HG03025 (cell line): ENCODE results near the gene KLHDC4.

Experiments used
- ATAC-seq: cut with Tn5 transposase; IDR thresholded peaks from one replicate; pipeline ENCODE4 v1.9.1; 2021; ENCODE audit warnings: mild to moderate bottlenecking, moderate library complexity; ENCODE audit not compliant: unreplicated experiment, low FRiP score

The KLHDC4 gene

DNA sequence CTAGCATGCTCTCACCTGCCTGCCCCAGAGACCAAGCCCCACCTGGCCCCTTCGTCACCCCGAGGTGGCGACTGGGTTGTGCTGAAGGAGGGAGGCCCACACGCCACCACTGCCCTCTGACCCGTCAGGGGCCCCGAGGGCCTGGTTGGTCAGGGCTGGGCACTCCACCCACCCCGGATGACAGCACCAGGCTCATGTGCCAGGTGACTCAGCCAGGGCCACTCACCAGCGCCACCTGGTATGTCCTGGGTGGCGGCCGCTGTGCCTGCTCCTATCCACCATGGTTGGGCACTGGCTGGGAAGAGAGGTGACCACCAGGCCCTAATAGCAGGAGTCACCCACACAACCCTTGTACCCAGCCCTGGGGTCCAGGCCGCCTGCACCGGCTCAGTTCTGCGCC, 94.6 kb downstream of the KLHDC4 start:
- no peak for ATAC-seq

DNA sequence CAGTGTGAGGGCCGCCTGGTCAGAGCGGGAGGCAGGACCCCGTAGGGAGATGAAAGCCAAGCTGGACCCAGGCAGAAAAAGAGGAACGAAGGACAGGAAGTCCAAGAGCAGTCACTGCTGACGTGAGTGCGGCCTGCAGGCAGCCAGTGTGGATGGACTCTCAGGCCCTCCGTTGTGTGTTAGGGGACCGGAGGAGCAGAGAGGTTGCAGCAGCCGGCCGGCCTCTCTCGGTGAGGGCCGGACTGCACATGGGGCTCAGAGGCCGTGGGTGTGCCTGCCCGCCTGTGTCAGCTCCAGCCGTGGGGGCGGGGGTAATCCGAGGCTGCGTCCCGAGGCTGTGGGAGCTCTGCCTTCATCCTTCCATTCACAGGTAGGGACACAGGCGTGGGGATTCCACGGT, 96.1 kb downstream of the KLHDC4 start:
- ATAC-seq = no peak

DNA sequence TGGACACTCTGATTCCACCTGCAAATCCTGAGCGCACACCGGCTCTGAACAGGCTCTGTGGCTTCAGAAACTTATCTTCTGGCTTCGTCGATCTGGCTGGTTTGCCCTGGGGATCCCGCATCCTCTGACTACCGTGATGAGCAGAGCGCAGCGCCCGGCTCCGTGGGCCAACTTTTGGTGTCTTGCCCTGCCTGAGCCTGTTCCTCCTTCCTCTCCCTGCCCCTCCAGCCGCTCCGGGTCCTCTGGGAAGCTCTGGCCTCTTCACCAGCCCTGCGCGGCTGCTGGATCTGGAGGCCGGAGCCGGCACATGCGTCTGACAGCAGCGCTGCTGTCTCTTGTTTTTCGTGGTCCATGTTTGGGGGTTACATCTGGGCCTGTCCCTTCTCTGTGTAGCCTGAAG, 97.8 kb downstream of the KLHDC4 start:
- ATAC-seq = no peak

DNA sequence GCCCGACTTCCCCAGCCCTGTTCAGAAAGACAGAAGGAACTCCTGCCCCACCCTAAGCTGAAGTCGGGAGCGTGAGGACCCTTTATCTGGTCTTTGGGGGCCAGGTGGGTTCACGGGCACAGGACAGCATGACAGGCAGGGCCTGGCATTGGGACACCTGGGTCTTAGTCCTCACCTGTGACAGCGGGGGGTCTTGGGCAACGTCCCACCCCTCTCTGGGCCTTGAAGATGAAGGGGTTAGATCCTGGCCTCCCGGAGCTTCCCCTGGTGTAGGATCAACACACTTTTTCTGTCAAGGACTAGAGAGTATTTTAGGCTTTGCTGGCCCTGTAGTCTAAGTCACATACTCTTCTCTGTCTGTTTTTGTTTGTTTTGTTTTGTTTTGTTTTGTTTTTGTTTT, 98.3 kb downstream of the KLHDC4 start:
- ATAC-seq = no peak

DNA sequence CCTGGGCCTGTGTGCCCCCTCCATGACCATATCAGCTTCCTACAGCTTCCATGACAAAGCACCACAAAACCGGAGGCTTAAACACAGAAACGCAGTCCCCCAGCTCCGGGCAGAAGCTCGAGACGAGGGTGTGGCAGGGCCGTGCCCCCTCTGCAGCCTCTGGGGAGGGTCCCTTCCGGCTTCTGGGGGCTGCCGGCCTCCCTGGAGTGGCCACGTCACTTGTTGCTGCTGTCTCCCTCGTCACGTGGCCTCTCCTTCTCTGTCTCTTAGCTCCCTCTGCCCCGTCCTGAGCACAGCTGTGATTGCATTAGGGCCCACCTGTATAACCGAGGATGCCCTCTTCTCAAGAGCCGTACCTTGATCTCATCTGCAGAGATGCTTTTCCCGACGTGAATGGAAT, 98.9 kb downstream of the KLHDC4 start:
- ATAC-seq = no peak

DNA sequence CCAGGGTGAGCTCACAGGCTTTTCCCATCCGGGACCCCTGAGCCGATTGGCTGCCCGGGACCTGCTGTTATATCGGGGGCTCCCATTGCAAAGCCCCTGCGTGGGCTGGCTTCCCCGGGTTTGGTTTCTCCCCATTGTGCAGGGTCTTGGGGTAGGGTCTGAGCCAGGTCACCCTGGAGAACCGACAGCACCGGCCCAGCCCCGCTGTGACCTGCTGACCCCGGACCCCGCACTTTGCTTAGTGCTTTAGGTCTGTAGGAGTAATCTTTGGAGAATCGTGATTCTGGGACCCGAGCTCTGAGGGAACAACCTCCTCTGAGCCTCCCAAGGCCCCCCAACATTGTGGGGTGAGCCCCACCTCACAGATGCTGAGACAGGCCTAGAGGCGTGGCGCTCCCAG, 100.6 kb downstream of the KLHDC4 start:
- ATAC-seq = no peak

DNA sequence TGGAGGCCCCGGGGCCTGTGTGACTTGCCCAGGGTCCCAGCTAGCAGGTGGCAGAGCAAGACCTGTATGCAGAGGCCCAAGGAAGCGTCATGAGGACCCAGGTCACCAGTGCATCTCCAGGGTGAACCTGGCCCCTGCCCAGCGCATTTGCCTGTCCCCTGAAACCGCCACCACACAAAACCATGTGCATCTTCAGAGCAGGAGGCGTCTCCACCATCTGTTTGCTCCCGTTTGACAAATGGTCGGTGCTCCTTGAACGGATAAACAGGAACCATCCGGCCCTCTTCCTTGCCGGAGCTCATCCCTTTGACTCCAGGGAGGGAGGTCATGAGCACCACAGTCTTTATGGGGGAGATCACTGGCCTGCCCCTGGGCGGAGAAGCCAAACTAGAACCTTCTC, 101.0 kb downstream of the KLHDC4 start:
- no peak for ATAC-seq

DNA sequence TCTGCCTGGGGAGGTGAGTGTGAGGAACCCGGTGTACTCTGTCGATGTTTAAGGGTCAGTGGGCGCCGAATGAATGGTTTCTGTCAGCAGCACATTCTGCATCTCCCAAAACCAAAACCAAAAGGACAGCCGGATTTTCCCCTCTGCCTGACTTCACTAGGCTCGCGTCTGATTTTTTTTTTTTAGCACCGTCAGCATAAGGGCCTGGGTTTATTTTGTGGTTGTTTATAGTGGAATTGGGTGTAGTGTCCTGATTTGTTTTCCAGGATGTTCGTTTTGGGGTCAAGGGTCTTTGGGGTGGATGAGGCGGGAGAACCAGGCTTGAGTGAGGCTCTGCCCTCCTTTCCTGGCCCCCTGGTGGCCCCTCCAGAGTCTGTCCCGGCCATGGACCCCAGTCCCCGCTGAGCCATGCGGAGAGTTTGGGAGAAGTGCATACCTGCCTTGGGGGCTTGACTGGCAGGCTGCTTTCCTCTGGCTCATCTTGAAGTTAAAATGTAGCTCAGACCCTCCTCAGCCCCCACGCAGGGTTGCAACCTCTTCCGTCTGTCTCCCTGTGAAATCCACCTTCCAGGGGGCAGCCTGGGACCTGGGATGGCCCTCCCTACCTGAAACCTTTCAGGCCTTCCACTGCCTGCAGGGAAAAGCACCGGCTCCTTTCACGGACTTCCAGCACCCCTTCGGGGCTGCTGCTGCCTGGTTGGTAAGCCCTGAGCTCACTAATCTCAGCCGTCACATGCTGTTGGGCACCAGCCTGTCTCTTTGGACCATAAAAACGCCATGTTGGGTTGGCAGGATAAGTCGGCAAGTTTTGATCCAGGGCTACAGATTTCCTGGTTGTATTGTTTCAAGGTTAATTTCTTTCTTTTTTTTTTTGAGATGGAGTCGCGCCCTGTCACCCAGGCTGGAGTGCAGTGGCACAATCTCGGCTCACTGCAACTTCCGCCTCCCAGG, 103.3 kb downstream of the KLHDC4 start:
- no peak for ATAC-seq

DNA sequence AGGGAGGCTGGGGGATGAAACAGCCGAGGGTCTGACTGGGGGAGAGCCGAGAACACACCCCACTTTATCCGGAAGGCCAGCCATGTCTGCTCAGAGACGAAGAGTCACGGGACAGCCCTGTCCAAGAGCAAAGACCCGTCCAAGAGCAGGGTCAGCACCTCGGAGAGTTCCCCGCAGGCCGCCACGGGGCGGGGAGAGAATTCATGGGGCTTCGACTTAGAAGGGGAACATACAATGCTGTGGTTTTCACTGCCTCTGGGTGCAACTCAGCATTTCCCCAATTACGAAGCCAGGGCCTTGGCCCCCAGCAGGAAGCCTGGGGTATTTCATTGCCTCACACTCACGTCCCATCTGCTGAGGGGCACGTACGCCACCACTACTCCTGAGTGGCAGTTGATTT, 104.2 kb downstream of the KLHDC4 start:
- no peak for ATAC-seq

DNA sequence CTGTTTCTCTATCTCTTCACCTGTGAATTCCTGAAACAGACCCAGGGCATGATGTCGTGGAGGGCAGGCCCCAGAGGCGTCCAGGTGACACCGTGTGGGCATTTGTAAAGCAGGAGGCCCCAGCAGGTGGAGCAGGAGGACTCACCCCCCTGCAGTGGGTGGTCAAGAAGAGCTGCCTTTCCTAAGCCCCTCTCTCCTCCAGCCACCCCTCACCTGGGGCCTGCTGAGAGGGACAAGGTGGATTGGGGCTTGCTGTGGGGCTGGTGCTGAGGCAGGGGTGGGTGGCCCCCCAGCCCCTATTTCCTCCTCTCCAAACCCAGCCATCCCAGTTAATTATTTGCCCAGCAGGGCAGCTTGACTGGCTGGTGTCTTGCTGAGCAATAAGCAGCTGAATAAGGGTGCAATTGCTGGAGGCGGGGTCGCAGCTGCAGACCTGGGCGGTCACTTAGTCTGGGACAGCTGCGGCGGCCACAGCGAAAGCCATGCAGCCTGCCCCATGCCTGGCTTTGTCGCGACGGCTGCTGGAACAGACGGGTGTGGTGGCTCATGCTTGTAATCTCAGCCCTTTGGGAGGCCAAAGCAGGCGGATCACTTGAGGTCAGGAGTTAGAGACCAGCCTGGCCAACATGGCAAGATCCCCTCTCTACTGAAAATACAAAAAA, 107.1 kb downstream of the KLHDC4 start:
- no peak for ATAC-seq
